DND-41 (cell line): ENCODE data around the gene HOXB7.

Experiments used
- ATAC-seq: fragments of 200-7000 bp; cut with Tn5 transposase; 3 replicates; pipeline ENCODE4 v1.9.1; 2021; ENCODE audit warnings: low read depth; ENCODE audit not compliant: insufficient read depth
- DNase-seq: peaks from one replicate; pipeline ENCODE4 v3.0.0-alpha.2; 2020
- H2AFZ ChIP-seq: 2 replicates; pipeline ENCODE4 v1.6.0; 2012; ENCODE audit warnings: low read depth, low read length
- H3K27ac ChIP-seq: 2 replicates; pipeline ENCODE4 v1.5.1; 2012; ENCODE audit warnings: low read length, inconsistent platforms
- H3K27me3 ChIP-seq: fragments of 200-600 bp; sonication (generic); 2 replicates; pipeline ENCODE4 v1.6.0; 2012; ENCODE audit warnings: low read length, mild to moderate bottlenecking, inconsistent platforms; ENCODE audit not compliant: insufficient read depth, poor library complexity
- H3K36me3 ChIP-seq: 2 replicates; pipeline ENCODE4 v1.5.1; 2012; ENCODE audit warnings: low read length, inconsistent platforms; ENCODE audit not compliant: insufficient read depth
- H3K4me1 ChIP-seq: 2 replicates; pipeline ENCODE4 v1.5.1; 2012; ENCODE audit warnings: mild to moderate bottlenecking, low read length; ENCODE audit not compliant: insufficient read depth
- H3K4me2 ChIP-seq: 2 replicates; pipeline ENCODE4 v1.6.0; 2012; ENCODE audit warnings: mild to moderate bottlenecking, moderate library complexity, low read length, inconsistent platforms; ENCODE audit not compliant: insufficient read depth
- H3K4me3 ChIP-seq, 2 experiments: fragments of 200-600 bp in 1 of 2; shearing (Covaris generic) in 1 of 2; 2 replicates each; pipeline ENCODE4 v1.5.1; 2012 to 2016; ENCODE audit warnings: inconsistent platforms in 2 of 2, low read length in 2 of 2, mild to moderate bottlenecking in 2 of 2, low read depth in 1 of 2, moderate library complexity in 1 of 2
- H3K79me2 ChIP-seq: 2 replicates; pipeline ENCODE4 v1.6.0; 2012; ENCODE audit warnings: low read length, inconsistent platforms; ENCODE audit not compliant: insufficient read depth
- H3K9ac ChIP-seq: 2 replicates; pipeline ENCODE4 v1.6.0; 2012; ENCODE audit warnings: low read depth, mild to moderate bottlenecking, inconsistent platforms, low read length, moderate library complexity
- H3K9me3 ChIP-seq: 2 replicates; pipeline ENCODE4 v1.5.1; 2012; ENCODE audit warnings: low read length, moderate library complexity, mild to moderate bottlenecking, inconsistent platforms; ENCODE audit not compliant: insufficient read depth, severe bottlenecking
- H4K20me1 ChIP-seq: 2 replicates; pipeline ENCODE4 v1.6.0; 2012; ENCODE audit warnings: low read length; ENCODE audit not compliant: insufficient read depth
- EZH2 ChIP-seq: IDR thresholded peaks from 3 replicates; pipeline ENCODE4 v1.6.1; 2012; ENCODE audit warnings: borderline replicate concordance, low read depth, mild to moderate bottlenecking, moderate library complexity, low read length, inconsistent platforms; ENCODE audit not compliant: severe bottlenecking
- TF ChIP-seq, protein P1 (sequence below): IDR thresholded peaks from 2 replicates; pipeline ENCODE4 v1.5.1; 2012; ENCODE audit warnings: borderline replicate concordance, low read length, moderate library complexity, mild to moderate bottlenecking; ENCODE audit not compliant: poor library complexity, severe bottlenecking; ENCODE audit errors: extremely low read depth

The HOXB7 gene

DNA sequence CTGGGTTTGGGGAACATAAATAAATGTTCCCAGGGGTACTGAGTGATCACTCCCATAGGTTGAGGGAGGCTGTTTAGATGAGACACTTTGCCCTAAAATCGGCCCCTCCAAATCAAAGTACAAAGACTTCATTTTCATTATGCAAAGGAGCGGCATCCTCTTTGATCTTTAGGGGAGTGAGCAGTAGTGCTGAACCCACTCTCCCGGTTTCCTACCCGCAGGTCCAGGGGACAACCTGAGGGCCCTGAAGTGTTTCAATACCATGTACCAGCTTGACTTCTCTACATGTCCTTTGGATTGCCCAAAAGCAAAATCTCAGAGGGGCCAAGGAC lies 9.6 kb downstream of the HOXB7 start:
- Histone ChIP-seq H3K4me1 (no peaks in the 10 kb centered on the region), H3K9ac (no peak overlapping the region), H4K20me1 (no peaks in the 10 kb centered on the region), H3K4me3 (no peak overlapping the region), H3K79me2 (no peaks in the 10 kb centered on the region), H3K9me3 (no peaks in the 10 kb centered on the region), H3K36me3 (no peaks in the 10 kb centered on the region), H3K27ac (no peak overlapping the region), H3K4me2 (no peak overlapping the region), H2AFZ (no peak overlapping the region), H3K27me3 (peaks cover 9% of the 10 kb centered on the region)
- no peak for ATAC-seq
- DNase-seq = no peak
- TF ChIP-seq EZH2 = no peak
- TF ChIP-seq, protein P1, sequence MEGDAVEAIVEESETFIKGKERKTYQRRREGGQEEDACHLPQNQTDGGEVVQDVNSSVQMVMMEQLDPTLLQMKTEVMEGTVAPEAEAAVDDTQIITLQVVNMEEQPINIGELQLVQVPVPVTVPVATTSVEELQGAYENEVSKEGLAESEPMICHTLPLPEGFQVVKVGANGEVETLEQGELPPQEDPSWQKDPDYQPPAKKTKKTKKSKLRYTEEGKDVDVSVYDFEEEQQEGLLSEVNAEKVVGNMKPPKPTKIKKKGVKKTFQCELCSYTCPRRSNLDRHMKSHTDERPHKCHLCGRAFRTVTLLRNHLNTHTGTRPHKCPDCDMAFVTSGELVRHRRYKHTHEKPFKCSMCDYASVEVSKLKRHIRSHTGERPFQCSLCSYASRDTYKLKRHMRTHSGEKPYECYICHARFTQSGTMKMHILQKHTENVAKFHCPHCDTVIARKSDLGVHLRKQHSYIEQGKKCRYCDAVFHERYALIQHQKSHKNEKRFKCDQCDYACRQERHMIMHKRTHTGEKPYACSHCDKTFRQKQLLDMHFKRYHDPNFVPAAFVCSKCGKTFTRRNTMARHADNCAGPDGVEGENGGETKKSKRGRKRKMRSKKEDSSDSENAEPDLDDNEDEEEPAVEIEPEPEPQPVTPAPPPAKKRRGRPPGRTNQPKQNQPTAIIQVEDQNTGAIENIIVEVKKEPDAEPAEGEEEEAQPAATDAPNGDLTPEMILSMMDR = no peak

GRCh38 chr17:48600244-48601098 lies 10.3 kb downstream of the HOXB7 start:
- Histone ChIP-seq H3K9ac (no peak overlapping the region), H3K4me1 (no peaks in the 10 kb centered on the region), H2AFZ (no peak overlapping the region), H3K27ac (no peak overlapping the region), H4K20me1 (no peaks in the 10 kb centered on the region), H3K4me2 (no peak overlapping the region), H3K9me3 (no peaks in the 10 kb centered on the region), H3K36me3 (no peaks in the 10 kb centered on the region), H3K4me3 (no peak overlapping the region), H3K79me2 (no peaks in the 10 kb centered on the region), H3K27me3 (peaks cover 8% of the 10 kb centered on the region)
- DNase-seq = no peak
- TF ChIP-seq, protein P1 = no peak
- no peak for TF ChIP-seq EZH2
- ATAC-seq = no peak

- H4K20me1 ChIP-seq = no peaks in the 10 kb centered on the region
- DNase-seq (no peak), ATAC-seq (no peak)
- H3K4me2 ChIP-seq = no peak overlapping the region
- H3K27me3 ChIP-seq = peaks cover 5% of the 10 kb centered on the region
- H3K27ac ChIP-seq = no peak overlapping the region
- no peak for TF ChIP-seq EZH2
- TF ChIP-seq, protein P1 = no peak
- H3K9me3 ChIP-seq = no peaks in the 10 kb centered on the region
- no peak overlapping the region for H2AFZ ChIP-seq
- no peak overlapping the region for H3K9ac ChIP-seq
- no peaks in the 10 kb centered on the region for H3K79me2 ChIP-seq
- no peaks in the 10 kb centered on the region for H3K4me1 ChIP-seq
- H3K36me3 ChIP-seq = no peaks in the 10 kb centered on the region
- H3K4me3 ChIP-seq = no peak overlapping the region
Observed at GRCh38 chr17:48599354-48599753, 11.5 kb downstream of the HOXB7 start.
